Measurements from ENCODE around the gene DHRS7B. TPM values are rescaled to one million over a fixed set of nuclear protein-coding genes. Genes with fewer than 3 reads are reported as not detected.
"Not testable (repeated sequence)": the region's sequence is repeated elsewhere in the genome, so short reads cannot be mapped to it uniquely, and the experiment has no call there.

The DHRS7B gene
- total RNA-seq, 1 donor from 2014 or later = 28.2 TPM

GRCh38 chr17:21129023-21129681 lies 2.4 kb downstream of the DHRS7B start:
- no peak for DNase-seq (ENCODE audit: low read depth)
- H3K27me3 ChIP-seq (ENCODE audit: control insufficient read depth, insufficient read depth, low read length) = no peaks in the 10 kb centered on the region
- H3K4me3 ChIP-seq (ENCODE audit: low read depth, low read length) = no peak overlapping the region
- peak; percentile 36 for TF ChIP-seq CTCF (IDR thresholded peaks at IDR 0.05; ENCODE audit: insufficient read depth, low read length, poor library complexity, severe bottlenecking)
- no peaks in the 10 kb centered on the region for H3K36me3 ChIP-seq (ENCODE audit: control insufficient read depth, insufficient read depth, low read length)

GRCh38 chr17:21131137-21131536 lies 4.4 kb downstream of the DHRS7B start:
- H3K27me3 ChIP-seq (ENCODE audit: control insufficient read depth, insufficient read depth, low read length) = no peaks in the 10 kb centered on the region
- no peak for TF ChIP-seq CTCF (IDR thresholded peaks at IDR 0.05; ENCODE audit: insufficient read depth, low read length, poor library complexity, severe bottlenecking)
- no peak for DNase-seq (ENCODE audit: low read depth)
- H3K36me3 ChIP-seq (ENCODE audit: control insufficient read depth, insufficient read depth, low read length) = no peaks in the 10 kb centered on the region
- H3K4me3 ChIP-seq (ENCODE audit: low read depth, low read length) = no peak overlapping the region

- Histone ChIP-seq H3K27me3 (ENCODE audit: control insufficient read depth, insufficient read depth, low read length) (no peaks in the 10 kb centered on the region), H3K36me3 (ENCODE audit: control insufficient read depth, insufficient read depth, low read length) (no peaks in the 10 kb centered on the region), H3K4me3 (ENCODE audit: low read depth, low read length) (no peak overlapping the region)
- no peak for DNase-seq (ENCODE audit: low read depth)
- TF ChIP-seq CTCF (IDR thresholded peaks at IDR 0.05; ENCODE audit: insufficient read depth, low read length, poor library complexity, severe bottlenecking) = no peak
These were observed 5.7 kb downstream of the DHRS7B start for GRCh38 chr17:21132428-21132827.

- Histone ChIP-seq H3K4me3 (ENCODE audit: low read depth, low read length) (no peak overlapping the region), H3K36me3 (ENCODE audit: control insufficient read depth, insufficient read depth, low read length) (no peaks in the 10 kb centered on the region), H3K27me3 (ENCODE audit: control insufficient read depth, insufficient read depth, low read length) (no peaks in the 10 kb centered on the region)
- no peak for DNase-seq (ENCODE audit: low read depth)
- no peak for TF ChIP-seq CTCF (IDR thresholded peaks at IDR 0.05; ENCODE audit: insufficient read depth, low read length, poor library complexity, severe bottlenecking)
These were observed 7.8 kb downstream of the DHRS7B start for GRCh38 chr17:21134559-21134958.

GRCh38 chr17:21140911-21141310 lies 14.1 kb downstream of the DHRS7B start:
- Histone ChIP-seq H3K27me3 (ENCODE audit: control insufficient read depth, insufficient read depth, low read length) (no peaks in the 10 kb centered on the region), H3K4me3 (ENCODE audit: low read depth, low read length) (no peak overlapping the region), H3K36me3 (ENCODE audit: control insufficient read depth, insufficient read depth, low read length) (no peaks in the 10 kb centered on the region)
- no peak for TF ChIP-seq CTCF (IDR thresholded peaks at IDR 0.05; ENCODE audit: insufficient read depth, low read length, poor library complexity, severe bottlenecking)
- no peak for DNase-seq (ENCODE audit: low read depth)

GRCh38 chr17:21141331-21141730 lies 14.6 kb downstream of the DHRS7B start:
- TF ChIP-seq CTCF (IDR thresholded peaks at IDR 0.05; ENCODE audit: insufficient read depth, low read length, poor library complexity, severe bottlenecking) = no peak
- DNase-seq (ENCODE audit: low read depth) = no peak
- H3K27me3 ChIP-seq (ENCODE audit: control insufficient read depth, insufficient read depth, low read length) = no peaks in the 10 kb centered on the region
- no peaks in the 10 kb centered on the region for H3K36me3 ChIP-seq (ENCODE audit: control insufficient read depth, insufficient read depth, low read length)
- H3K4me3 ChIP-seq (ENCODE audit: low read depth, low read length) = no peak overlapping the region

- not testable (repeated sequence) for H3K27me3 ChIP-seq (ENCODE audit: control insufficient read depth, insufficient read depth, low read length); H3K4me3 ChIP-seq (ENCODE audit: low read depth, low read length); DNase-seq (ENCODE audit: low read depth); H3K36me3 ChIP-seq (ENCODE audit: control insufficient read depth, insufficient read depth, low read length)
These were observed 15.3 kb downstream of the DHRS7B start for GRCh38 chr17:21142065-21142464.

Data from kidney epithelial cell (primary cell).